GM19397 (cell line): ENCODE results near the gene MBOAT2.

ENCODE experiments used
- ATAC-seq: cut with Tn5 transposase; IDR thresholded peaks from one replicate; pipeline ENCODE4 v1.9.1; 2021; ENCODE audit warnings: mild to moderate bottlenecking, moderate library complexity; ENCODE audit not compliant: unreplicated experiment

MBOAT2 gene

GRCh38 chr2:8835279-8835678, 168.2 kb downstream of the MBOAT2 start:
- ATAC-seq: no peak

GRCh38 chr2:8833853-8834252, 169.6 kb downstream of the MBOAT2 start:
- no peak for ATAC-seq

- ATAC-seq: no peak
Measured at GRCh38 chr2:8831516-8831915, 172.0 kb downstream of the MBOAT2 start.

GRCh38 chr2:8827729-8828128, 175.8 kb downstream of the MBOAT2 start:
- ATAC-seq: no peak

GRCh38 chr2:8822218-8822617, 181.3 kb downstream of the MBOAT2 start:
- no peak for ATAC-seq

GRCh38 chr2:8821276-8822217, 181.9 kb downstream of the MBOAT2 start:
- ATAC-seq: no peak

- no peak for ATAC-seq
Measured at GRCh38 chr2:8819948-8820347, 183.5 kb downstream of the MBOAT2 start.

- ATAC-seq: no peak
Measured at GRCh38 chr2:8819194-8819593, 184.3 kb downstream of the MBOAT2 start.

GRCh38 chr2:8817221-8817620, 186.3 kb downstream of the MBOAT2 start:
- ATAC-seq: no peak

GRCh38 chr2:8806885-8807704, 196.4 kb downstream of the MBOAT2 start:
- no peak for ATAC-seq

- ATAC-seq: no peak
Measured at GRCh38 chr2:8805278-8806210, 197.9 kb downstream of the MBOAT2 start.

GRCh38 chr2:8803658-8804379, 199.7 kb downstream of the MBOAT2 start:
- peak; percentile 97 for ATAC-seq

- ATAC-seq: no peak
Measured at GRCh38 chr2:8802741-8803140, 200.7 kb downstream of the MBOAT2 start.
